DMS53 treated with DMSO at 0.1 percent for 48 hours (cell line): ENCODE data around the gene RASA2.
"Not testable (repeated sequence)": the region's sequence is repeated elsewhere in the genome, so short reads cannot be mapped to it uniquely, and the experiment has no call there.

Experiments
- DNase-seq: peaks from one replicate; lab custom pipeline; 2025; ENCODE audit not compliant: unreplicated experiment; lab: John Stamatoyannopoulos, UW

RASA2 gene

DNA sequence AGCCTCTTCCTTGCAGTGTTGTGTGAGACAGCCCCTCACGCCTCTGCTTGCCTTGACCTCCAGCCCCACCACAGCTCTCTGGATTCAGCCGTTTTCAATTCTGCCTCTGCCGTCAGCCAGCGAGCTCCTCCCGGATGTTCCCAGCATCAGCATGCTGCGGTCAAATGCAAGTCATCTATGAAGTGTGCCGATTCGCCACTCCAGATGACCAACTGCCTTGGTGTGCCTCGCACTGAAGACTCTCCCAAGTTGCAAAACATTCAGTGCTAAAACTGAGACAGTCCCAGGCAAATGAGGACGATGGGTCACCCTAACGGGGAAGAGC, 30.6 kb upstream of the RASA2 start:
- DNase-seq: no peak

DNA sequence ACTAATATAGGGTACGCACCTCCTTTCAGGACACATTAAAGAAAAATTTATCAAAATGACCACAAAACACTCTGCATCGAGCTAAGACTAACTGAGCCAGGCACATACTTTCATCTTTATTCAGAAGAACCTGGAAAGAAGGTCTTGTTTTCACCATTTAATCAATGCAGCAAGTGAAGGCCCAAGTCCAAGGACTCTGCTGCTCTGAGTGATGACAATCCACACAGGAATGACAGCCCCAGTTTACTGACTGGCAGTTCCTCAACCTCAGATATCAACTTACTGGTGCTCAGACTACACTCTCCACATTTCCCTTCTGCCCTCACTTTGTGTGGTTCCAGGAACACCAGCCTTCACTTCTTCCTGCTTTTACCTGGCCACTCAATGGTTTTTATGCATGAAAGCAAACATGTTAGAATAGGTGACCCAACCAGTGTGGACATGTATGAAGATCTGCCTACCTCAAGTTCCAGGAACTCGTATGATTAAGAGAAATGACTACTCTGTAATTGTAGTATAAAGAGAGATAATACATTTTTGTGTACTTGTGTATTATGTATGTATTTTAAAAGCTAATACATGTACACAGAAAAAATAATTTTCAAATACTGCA, 29.1 kb upstream of the RASA2 start:
- DNase-seq: no peak

DNA sequence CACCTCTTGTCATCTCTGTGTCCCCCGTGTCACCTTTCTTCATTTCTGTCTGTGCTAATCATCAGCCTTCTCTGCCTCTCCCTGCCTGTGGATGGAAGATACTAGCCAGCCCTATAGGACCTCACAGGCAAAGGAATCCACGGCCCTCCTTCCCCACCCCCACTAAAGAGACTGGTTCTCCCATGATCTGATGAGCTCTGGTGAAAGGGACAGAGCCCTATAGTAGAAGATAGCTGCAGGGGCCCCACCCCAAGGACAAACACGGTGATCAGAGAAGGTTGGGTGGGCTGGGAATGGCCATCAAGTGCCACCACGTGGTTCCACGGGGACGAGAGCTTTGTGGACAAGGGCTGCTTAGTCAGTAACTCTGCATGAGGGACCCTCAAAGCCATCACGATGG, 27.8 kb upstream of the RASA2 start:
- DNase-seq: no peak

DNA sequence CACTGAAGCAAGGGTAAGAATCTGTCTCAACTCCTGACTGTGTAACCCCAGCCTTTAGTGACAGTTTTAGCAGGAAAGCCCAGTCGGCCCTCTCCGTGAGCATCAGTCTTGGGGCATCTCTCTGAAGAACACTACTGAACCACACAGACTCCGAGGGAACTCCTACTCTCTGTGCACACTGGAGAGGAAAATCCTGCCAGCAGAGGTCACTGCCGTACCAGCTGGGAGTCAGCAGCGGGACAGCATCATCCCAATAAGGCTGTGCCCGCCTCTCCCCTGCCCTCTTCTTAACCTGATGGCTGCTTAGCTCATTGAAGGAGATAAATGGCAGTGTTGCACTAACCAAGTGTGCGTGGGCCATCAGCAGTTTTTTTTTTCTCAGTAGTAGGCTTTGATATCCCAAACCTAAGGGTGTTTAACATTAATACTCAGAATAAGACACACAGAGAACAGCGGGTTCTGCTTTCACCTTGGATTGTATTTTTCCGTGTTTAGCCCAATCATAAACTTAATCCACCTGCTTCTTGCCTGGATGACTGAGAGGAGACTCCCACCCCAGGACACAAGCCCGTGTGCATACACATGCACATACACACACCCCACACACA, 26.6 kb upstream of the RASA2 start:
- DNase-seq: peak; percentile 70

DNA sequence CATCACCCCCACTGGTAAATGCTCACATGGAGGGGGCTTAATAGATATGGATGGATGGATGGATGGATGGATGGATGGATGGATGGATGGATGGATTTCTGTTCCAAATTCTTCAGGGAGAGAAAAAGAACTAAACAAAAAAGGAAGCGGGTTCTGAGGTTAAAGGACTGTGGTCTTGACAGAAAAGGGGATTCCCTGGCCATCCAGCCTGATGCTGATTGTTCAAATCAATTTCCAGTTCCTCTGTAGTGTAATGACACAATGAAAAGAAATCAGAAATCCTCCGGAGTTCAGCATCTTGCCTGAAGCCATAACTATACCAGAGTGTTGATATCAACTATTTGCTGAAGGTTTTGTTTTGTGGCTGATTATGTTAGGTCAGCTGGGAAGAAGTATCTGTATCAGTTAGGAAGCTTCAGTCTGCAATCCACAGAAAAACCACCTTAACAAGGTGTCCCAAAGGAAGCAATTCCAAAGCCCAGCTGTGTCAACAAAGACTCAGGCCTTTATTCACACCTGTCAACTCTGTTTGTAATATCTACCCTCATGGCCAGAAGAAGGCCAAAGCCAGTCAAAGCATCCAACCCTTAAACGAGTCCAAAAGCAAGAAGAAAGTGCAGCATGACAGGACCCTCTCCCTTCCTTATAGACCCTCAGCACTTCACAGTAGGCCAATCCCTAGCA, 24.5 kb upstream of the RASA2 start:
- DNase-seq: peak; percentile 74

DNA sequence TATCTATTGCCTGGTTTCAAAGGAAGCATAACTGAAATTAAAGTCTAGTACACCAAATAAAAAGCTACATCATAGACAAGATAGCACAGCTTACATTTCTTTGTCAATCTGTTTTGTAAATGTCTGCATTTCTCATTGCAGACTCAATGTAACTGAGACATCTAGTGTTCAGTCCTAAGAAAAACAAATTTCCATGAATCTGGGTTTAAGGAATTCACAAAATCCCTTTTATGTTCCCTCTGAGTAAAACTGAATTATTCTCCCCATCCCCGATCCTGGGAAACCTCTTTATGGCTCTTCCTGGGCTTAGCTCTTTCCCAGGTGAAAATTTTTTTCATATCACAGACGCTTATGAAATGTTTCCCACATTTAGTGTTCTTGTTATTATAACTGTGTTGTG, 21.6 kb upstream of the RASA2 start:
- no peak for DNase-seq

DNA sequence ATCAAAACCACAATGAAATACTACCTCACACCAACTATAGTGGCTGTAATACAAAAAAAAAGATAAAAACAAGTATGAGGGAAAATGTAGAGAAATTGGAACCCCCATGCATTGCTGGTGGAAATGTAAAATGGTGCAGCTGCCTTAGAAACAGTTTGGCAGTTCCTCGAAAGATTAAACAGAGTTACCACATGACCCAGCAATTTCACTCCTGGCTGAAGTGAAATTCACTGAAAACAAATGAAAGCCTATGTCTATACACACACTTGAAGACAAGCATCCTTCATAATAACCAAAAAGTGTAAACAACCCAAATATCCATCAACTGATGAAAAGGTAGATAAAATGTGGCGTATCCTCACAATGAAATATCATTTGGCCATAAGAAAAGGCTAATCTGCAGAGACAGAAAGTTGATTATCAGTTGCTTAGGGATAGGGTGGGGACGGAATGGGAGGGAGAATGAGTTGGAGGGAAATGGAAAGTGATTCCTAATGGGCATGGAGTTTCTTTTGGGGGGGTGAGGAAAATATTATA, 20.1 kb upstream of the RASA2 start:
- DNase-seq: no peak

DNA sequence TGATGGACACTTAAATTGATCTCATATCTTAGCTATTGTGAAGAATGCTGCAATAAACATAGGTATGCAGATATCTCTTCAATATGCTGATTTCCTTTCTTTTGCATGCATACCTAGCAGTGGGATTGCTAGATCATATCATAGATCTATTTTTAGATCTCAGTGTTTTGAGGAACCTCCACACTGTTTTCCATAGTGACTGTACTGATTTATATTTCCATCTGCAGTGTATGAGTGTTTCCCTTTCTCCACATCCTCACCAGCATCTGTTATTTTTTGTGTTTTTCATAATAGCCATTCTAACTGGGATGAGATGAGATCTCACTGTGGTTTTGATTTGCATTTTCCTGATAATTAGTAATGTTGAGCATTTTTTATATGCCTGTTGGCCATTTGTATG, 17.1 kb upstream of the RASA2 start:
- no peak for DNase-seq

DNA sequence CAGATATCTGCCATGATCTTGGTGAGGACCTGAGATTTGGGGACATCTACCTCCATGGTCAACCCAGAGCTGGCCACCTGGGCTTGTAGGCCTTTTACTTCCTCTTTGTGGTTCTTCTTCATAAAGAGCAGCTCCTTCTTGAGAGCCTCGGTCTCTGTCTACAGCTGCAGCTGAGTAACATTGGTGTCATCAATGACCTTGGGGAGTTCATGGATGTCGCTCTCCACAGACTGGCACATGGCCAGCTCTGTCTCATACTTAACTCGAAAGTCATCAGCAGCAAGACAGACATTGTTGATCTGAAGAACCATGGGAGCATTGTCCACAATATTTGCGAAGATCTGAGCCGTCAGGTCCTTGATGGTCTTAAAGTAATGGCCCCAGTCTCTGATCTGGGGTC, 15.7 kb upstream of the RASA2 start:
- no peak for DNase-seq

DNA sequence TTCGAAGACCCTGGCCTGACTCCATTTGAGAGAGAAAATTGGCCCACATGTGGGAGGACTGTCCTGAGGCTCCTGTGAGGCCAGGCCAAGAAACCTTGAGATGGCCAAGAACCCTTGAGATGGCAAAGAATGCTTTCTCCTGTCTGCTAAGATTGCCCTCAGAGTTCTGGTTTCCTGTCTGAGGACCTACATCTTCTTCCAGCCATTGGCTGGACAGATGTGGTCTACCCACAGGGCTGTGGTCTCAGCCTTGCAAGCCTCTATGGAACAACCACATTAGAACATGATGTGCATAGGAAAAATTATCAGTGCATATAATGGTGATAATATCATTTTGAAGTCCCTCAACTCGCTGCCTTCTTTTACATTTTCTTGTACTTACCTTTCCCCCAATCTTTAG, 10.8 kb upstream of the RASA2 start:
- no peak for DNase-seq

DNA sequence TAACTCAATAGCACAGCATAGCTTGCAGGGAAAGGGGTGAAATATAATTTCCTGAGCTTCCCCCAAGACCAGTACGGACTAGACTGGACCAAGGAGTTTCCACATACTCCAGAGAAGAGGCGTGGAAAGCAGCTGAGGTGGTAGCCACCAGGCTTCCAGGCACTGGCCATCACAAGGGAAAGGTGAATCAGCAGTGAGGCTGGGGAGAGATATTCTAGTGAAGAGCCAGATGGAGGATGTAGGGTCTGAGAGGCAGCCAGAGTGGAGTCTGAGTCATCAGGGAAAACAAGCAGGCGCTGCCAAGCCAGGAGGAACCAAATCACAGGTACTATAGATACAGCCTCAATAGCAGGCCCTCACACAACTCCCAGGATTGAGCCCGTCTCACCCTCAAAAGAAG, 9.6 kb upstream of the RASA2 start:
- DNase-seq: peak; percentile 86

DNA sequence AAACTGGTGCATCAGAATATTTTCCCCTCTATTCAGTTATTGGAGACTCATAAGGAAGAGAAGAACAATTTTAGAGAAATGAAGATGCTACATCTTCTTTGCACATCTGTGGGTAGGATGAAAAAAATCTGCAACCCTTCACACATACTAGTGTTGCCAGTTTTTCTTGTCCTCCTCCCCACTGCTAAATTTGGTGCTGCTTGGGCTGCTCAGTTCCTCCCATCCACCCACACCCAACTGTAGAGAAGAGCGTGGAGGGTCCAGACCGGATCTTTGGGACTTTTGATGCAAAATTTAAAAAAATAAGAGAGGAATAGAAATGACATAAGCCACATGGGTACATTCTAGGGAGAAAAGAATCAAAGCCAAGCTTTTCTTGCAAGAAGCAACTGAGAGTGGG, 8.7 kb upstream of the RASA2 start:
- DNase-seq: no peak

DNA sequence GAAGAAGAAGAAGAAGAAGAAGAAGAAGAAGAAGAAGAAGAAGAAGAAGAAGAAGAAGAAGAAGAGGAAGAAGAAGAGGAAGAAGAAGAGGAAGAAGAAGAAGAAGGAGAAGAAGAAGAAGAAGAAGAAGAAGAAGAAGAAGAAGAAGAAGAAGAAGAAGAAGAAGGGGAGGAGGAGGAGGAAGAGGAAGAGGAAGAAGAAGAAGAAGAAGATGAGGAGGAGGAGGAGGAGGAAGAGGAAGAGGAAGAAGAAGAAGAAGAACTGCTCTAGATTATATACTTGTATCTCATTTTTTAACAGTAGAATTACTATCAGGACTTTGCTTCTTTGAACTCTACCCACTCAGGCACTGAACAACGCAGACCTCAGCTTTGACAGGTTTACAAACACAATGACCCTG, 8.0 kb upstream of the RASA2 start:
- DNase-seq: not testable (repeated sequence)

DNA sequence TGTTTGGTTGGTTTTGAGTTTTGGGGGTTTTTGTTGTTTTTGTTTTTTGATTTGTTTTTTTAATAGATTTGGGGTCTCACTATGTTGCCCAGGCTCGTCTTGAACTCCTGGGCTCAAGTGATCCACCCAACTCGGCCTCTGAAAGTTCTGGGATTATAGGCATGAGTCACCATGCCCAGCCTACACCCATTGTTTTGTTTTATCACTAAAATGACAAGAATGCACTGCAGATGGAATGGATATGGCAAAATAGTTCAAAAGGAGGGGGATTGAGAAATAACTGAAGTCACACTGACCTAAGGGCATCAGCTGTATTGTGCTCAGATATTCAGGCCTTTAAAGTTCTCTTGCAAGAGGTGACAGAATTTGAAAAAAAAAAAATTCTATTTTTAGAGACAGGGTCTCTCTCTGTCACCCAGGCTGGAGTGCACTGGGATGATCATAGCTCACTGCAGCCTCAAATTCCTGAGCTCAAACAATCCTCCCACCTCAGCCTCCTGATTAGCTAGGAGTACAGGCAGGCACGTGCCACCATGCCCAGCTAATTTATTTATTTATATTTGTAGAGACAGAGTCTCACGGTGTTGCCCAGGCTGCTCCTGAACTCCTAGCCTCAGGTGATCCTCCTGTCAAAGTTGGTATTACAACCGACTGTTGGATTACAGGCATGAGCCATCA, 4.4 kb upstream of the RASA2 start:
- DNase-seq: no peak

DNA sequence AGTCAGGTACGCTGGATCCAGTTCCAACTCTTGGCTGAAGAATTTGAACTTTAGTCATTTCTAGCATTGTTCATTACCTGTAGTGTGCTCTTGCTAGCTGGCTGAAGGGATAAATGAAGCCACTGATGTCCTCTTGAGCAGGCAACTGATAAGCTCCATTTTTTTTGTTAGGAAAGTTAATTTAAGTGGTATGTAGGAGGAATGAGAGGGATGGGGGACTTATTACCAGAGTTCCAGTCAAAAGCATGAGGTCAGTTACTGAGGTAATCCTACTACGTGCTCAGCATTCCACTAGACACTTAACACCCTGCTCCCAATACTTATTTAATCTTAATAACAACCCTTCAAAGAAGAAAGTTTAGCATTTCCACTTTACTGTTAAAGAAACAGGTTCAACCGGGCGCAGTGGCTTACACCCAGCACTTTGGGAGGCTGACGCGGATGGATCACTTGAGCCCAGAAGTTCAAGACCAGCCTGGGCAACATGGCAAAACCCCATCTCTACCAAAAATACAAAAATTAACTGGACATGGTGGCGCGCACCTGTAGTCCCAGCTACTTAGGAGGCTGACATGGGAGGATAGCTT, 2.0 kb upstream of the RASA2 start:
- DNase-seq: no peak

DNA sequence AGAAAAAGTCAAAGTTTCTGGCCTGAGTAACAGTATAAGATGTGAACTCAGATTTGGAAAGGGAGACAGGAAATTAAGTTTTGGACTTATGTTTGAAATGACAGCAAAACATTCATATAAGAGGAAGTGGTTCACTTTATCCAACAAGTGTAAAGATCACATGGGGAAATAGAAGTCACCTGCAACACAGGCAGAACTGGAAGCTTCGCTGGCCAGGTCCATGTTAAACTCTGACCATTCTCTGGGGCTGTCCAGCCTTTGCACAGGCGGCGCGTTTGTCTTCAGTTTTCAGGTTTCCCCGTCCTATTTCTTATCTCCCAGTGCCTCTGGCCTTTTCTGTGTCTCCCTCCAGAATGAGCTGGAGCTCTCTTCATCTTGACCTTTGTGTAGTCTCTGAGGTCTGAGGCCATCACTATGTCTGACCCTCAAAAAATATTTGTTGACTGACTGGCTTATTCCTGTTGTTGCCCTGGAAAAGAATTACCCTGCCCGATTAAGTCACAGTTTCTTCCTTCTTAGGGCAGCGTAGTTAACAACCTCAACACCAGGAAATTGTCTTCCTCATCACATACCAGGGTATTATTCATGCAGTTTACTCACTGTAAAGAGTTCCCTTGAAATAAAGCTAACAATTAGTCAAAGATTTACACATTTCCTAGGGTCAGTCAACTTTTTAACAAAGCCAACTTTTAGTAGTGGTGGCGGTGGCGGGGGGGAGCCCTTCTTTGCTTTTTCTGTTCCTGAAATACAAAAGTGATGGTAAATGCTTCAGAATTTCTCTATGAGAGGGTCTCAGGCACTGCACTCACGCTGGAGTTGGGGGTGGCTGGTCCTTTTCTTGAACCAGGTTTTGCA, 959 bp upstream of the RASA2 start:
- no peak for DNase-seq

DNA sequence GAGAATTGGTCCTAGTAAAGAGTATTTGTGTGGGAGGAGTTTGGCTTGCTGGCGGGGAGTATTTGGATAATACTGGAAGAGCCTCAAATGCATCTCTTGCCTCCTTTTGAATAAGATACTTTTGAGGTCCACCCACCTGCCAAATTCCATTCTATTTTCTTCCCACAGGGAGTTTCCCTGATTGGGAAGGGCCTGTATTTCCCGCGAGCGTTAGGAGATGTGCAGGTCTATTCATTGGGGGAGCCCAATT, 406 bp upstream of the RASA2 start:
- DNase-seq: no peak

DNA sequence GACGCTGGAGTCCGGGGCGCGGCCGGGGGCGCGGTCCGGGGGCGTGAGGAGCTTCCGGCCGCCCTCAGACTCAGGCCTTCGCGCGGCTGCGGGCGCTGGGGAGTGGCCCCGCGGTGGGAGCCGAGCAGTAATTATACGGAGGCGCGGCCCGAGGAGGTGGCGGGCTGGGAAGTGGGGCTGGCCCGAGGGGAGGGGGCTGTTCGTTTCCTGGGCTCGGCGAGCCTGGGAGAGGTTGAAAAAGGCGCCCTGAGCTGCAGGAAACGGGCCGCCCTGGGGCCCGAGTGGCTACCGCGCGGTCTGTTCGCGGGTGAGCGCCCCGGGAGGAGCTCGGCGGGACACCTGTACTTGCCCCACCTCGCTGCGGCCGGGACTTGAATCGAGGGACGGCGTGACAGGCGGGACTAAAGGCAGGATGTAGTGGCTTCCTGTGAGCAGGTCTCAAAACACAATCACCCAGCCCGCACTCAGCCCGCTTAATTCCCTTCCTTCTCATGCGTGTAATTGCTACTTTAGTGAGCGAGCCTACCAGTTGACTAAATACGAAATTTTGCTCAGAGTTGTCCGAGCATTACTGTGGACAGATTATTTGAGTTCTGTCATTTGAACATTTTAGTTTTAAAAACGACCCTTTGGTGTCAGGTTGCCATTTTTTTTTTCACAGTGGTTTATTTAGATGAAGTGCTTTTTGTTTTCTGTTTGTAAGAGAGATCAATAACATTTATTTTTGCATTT, 860 bp downstream of the RASA2 start:
- peak; percentile 43 for DNase-seq

DNA sequence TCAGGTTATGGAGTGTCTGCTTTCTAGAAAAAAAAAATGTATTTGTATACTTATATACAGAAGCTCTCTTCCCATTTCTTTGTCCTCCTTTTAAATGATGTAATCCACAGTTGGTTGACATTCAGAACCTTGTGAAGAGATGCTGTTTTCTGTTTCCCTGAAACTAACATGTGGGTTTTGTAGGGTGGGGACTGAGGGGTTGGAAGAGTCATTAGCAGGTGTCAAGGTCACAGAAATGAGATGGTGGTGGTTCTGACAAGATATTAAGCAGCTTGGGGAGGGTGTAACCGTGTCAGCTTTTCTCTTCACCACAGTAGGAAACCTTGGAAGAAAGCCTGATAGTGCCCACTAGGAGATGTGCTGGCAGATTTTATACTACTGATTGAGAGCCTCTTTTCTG, 2.4 kb downstream of the RASA2 start:
- DNase-seq: no peak

DNA sequence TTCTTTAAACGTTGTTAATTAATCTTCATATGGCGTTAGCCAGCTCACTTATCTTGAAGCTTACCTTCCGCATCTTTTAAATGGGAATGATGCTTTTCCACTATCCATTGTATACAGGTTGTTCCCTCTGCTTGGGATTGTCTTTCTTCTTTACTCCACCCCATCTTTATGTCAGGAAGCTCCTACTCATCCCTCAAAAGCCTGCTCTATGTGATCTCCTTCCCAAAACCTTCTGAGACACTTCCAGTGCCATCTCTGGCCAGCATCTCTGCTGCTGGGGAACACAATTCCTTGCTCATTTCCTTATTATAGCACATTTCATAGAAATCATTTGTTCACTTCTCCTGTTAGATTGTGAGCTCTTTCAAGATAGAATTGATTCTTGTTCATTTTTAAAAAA, 4.3 kb downstream of the RASA2 start:
- DNase-seq: no peak
